Stimulated activated CD8-positive, alpha-beta memory T cell treated with anti-CD3 and anti-CD28 coated beads, Interleukin-4, amount 100 ng/mL, for 48 hours (primary cell): ENCODE measurements around the gene WDR55.
"Not testable (repeated sequence)": the region's sequence is repeated elsewhere in the genome, so short reads cannot be mapped to it uniquely, and the experiment has no call there.

Experiments
- DNase-seq: peaks from one replicate; pipeline ENCODE4 v3.0.0-alpha.2; 2020

Gene WDR55

DNA sequence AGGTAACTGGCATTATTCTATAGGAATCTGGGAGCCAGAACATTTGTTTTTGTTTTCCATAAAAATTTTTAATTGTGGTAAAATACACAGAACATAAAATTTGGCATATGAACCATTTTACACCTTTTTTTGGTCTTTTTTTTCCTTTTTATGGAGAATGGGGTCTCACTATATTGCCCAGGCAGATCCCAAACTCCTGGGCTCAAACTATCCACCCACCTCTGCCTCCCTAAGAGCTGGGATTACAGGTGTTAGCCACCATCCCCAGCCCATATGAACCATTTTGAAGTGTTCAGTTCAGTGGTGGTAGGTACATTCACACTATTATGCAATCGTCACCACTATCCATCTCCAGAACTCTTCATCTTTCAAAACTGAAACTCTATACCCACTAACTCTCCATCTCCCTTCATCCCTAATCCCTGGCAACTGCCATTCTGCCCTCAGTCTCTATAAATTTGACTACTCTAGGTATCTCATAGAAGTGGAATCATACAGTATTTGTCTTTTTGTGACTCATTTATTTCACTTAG, 48.9 kb downstream of the WDR55 start:
- DNase-seq: no peak

DNA sequence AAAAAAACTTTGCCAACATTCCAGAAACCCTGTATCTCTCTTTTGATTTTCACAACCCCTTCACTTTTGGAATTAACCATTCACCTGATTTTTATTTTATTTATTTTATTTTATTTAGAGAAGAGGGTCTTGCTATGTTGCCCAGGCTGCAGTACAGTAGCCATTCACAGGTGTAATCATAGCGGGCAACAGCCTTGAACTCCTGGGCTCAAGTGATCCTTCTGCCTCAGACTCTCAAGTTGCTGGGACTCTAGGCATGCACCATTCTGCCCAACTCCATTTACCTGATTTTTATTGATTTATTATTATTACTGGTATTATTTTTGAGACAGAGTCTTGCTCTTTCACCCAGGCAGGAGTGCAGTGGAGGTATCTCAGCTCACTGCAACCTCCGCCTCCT, 51.5 kb downstream of the WDR55 start:
- not testable (repeated sequence) for DNase-seq

DNA sequence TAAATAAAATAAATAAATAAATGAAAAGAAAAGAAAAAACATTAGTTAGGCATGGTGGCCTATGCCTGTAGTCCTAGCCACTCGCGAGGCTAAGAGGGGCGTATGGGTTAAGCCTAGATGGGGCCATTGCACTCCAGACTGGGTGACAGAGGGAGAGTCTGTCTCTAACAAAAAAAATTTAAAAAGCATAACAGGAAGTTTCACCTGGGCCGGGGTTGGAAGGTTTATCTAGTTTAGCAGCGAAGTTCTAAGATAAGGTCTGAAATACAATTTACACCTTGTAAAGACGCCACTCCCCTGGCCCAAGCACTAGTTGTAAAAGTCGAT, 53.5 kb downstream of the WDR55 start:
- DNase-seq: no peak

DNA sequence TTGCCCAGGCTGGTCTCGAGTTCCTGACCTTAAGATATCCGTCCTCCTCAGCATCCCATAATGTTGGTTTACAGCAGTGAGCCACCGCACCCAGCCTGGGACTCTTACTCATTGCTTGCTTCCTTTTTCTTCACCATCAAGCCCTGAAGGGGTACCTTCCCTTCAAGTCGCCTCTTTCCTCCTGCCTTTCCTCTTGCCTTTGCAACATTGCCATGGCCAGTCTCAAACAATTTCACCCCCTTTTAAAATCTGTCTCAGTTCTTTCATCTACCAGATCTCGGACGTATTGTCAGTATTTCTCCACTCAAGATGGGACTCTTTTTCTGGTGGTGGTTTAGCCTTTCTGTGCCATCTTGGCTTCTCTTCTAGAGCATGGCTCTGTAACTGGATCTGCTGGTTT, 56.0 kb downstream of the WDR55 start:
- not testable (repeated sequence) for DNase-seq

DNA sequence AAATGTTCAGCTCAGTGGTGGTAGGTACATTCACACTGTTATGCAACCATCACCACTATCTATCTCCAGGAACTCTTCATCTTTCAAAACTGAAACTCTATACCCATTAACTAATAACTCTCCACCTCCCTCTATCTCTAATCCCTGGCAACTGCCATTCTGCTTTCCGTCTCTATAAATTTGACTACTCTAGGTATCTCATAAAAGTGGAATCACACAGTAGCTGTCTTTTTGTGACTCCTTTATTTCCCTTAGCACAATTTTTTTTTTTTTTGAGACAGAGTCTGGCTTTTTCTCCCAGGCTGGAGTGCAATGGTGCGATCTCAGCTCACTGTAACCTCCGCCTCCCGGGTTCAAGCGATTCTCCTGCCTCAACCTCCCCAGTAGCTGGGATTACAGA, 56.7 kb downstream of the WDR55 start:
- DNase-seq: not testable (repeated sequence)
